Bronchial epithelial cell (primary cell): ENCODE results near the gene LEMD1. TPM values are rescaled to one million over a fixed set of nuclear protein-coding genes. Genes with fewer than 3 reads are reported as not detected.

Source experiments
- DNase-seq: peaks from one replicate; pipeline ENCODE4 v3.0.0-alpha.2; 2010; ENCODE audit warnings: low read depth
- FAIRE-seq: peaks from 2 replicates; lab custom pipeline; 2011; peaks lifted over from hg19 to GRCh38; lab: Jason Lieb, UNC
- H3K27me3 ChIP-seq: 2 replicates; pipeline ENCODE4 v1.5.1; 2011; ENCODE audit warnings: low read length; ENCODE audit not compliant: control insufficient read depth, insufficient read depth
- H3K36me3 ChIP-seq: 2 replicates; pipeline ENCODE4 v1.5.1; 2011; ENCODE audit warnings: low read length; ENCODE audit not compliant: control insufficient read depth, insufficient read depth
- H3K4me3 ChIP-seq: 2 replicates; pipeline ENCODE4 v1.5.1; 2011; ENCODE audit warnings: mild to moderate bottlenecking, low read depth, low read length, control low read depth
- total RNA-seq: library from RNA; depleted of rRNA; stranded (reverse); fragments of >200 nt; gene quantifications from 2 replicates; pipeline ENCODE4 v1.2.1, GENCODE V29; 2014
- TF ChIP-seq, protein P1 (sequence below): IDR thresholded peaks from 2 replicates; pipeline ENCODE4 v1.5.1; 2011; ENCODE audit warnings: mild to moderate bottlenecking, moderate library complexity, low read length, control low read depth, inconsistent platforms; ENCODE audit not compliant: insufficient read depth, severe bottlenecking

The LEMD1 gene
- total RNA-seq, 1 donor from 2014 or later = 2.1 TPM

GRCh38 chr1:205449254-205449749 lies 27.4 kb upstream of the LEMD1 start:
- TF ChIP-seq, protein P1, sequence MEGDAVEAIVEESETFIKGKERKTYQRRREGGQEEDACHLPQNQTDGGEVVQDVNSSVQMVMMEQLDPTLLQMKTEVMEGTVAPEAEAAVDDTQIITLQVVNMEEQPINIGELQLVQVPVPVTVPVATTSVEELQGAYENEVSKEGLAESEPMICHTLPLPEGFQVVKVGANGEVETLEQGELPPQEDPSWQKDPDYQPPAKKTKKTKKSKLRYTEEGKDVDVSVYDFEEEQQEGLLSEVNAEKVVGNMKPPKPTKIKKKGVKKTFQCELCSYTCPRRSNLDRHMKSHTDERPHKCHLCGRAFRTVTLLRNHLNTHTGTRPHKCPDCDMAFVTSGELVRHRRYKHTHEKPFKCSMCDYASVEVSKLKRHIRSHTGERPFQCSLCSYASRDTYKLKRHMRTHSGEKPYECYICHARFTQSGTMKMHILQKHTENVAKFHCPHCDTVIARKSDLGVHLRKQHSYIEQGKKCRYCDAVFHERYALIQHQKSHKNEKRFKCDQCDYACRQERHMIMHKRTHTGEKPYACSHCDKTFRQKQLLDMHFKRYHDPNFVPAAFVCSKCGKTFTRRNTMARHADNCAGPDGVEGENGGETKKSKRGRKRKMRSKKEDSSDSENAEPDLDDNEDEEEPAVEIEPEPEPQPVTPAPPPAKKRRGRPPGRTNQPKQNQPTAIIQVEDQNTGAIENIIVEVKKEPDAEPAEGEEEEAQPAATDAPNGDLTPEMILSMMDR = no peak
- Histone ChIP-seq H3K27me3 (peaks cover 16% of the 10 kb centered on the region), H3K4me3 (peak overlapping the region; percentile 54), H3K36me3 (no peaks in the 10 kb centered on the region)
- FAIRE-seq (no peak), DNase-seq (no peak)

- H3K27me3 ChIP-seq = peaks cover 14% of the 10 kb centered on the region
- no peaks in the 10 kb centered on the region for H3K36me3 ChIP-seq
- TF ChIP-seq, protein P1 = no peak
- H3K4me3 ChIP-seq = peak overlapping the region; percentile 54
- no peak for FAIRE-seq
- peak; percentile 35 for DNase-seq
Measured at GRCh38 chr1:205448540-205449253, 26.8 kb upstream of the LEMD1 start.

DNA sequence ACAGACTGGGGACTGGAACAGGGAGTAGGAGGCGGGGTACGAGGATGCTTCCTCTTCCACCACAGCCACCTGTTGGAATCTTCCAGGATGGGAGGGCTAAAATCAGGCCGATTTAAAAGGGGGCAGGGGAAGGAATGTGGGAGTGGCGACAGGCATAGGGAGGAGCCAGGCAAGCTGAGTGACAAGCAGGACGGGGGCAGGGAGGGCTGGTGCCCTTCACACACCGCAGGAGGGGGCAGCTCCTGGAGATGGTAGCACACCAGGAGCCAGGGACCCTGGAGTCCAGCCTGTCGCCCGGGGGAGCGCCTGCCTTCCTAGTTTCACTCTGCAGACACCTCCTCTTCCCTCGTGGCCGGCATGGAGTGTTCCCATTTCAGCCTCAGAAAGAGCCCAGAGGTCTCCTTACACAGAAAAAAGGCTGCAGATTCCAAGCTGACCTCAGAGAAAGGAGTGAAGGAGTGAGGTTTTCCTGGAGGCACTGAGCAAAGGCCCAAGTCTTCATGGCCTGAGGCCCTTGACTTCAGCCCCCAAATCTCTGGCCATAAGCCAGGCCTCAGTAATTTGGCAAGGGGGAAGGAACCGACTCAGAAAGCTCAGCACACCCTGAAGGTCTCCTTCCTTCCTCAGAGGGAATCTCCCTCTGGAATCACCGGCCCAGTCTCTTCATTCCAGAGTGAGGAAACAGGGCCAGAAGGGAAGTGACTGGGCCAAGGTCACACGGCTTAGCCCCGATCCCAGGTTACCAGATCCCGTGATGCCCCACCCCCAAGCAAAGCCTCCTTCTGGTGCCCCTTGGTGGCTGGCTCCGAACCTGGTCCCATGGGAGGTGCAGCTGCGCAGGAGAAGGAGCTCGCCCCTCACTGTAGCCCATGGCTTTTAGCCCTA lies 25.8 kb upstream of the LEMD1 start:
- FAIRE-seq = peak; percentile 32
- Histone ChIP-seq H3K4me3 (no peak overlapping the region), H3K27me3 (peaks cover 5% of the 10 kb centered on the region), H3K36me3 (no peaks in the 10 kb centered on the region)
- no peak for DNase-seq
- TF ChIP-seq, protein P1 = no peak

DNA sequence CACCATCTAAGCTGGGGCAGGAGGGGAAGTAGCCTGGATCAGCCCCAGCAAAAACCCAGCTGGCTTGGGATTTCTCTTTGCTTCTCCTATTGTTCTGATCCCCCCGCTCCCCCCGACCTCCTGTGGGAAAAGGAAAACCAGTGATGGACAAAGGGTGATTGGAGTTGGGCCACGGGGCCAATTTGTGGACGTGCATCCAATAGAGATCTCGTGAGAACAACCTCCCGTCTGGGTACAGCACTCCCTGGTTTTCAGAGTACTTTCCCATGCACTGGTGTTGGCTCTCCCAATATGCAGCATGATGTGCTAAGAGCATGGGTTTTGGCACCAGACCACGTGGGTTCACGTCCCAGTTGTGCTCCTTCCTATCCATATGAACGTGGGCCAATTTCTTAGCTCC lies 25.0 kb upstream of the LEMD1 start:
- Histone ChIP-seq H3K27me3 (no peaks in the 10 kb centered on the region), H3K4me3 (no peak overlapping the region), H3K36me3 (no peaks in the 10 kb centered on the region)
- FAIRE-seq (no peak), DNase-seq (no peak)
- TF ChIP-seq, protein P1 = no peak

GRCh38 chr1:205445646-205445935 lies 23.7 kb upstream of the LEMD1 start:
- DNase-seq (no peak), FAIRE-seq (no peak)
- Histone ChIP-seq H3K4me3 (no peak overlapping the region), H3K36me3 (no peaks in the 10 kb centered on the region), H3K27me3 (no peaks in the 10 kb centered on the region)
- TF ChIP-seq, protein P1 = no peak
